Measurements from ENCODE around the gene UBE2L3. TPM values are rescaled to one million over a fixed set of nuclear protein-coding genes. Genes with fewer than 3 reads are reported as not detected.

UBE2L3 gene
- total RNA-seq, 1 experiment from 2014 or later = 84.0 TPM

Other genes starting within 250 kb of the UBE2L3 start
- gene RIMBP3B, start 184.0 kb upstream of the UBE2L3 start, total RNA-seq (2014; rRNA removed; shearing (Covaris generic)) = 0.22 and 0.24 TPM in 2 replicates
- 36.2 and 40.5 TPM in 2 replicates for gene HIC2, start 150.3 kb upstream of the UBE2L3 start, total RNA-seq (2014; rRNA removed; shearing (Covaris generic))
- gene TMEM191C, start 100.3 kb upstream of the UBE2L3 start, total RNA-seq (2014; rRNA removed; shearing (Covaris generic)) = 0.15 and 0.42 TPM in 2 replicates
- gene RIMBP3C, start 16.3 kb upstream of the UBE2L3 start, total RNA-seq (2014; rRNA removed; shearing (Covaris generic)) = 0.17 and 0.70 TPM in 2 replicates
- gene YDJC, start 62.3 kb downstream of the UBE2L3 start, total RNA-seq (2014; rRNA removed; shearing (Covaris generic)) = 53.0 and 57.3 TPM in 2 replicates
- gene CCDC116, start 65.0 kb downstream of the UBE2L3 start, total RNA-seq (2014; rRNA removed; shearing (Covaris generic)) = 0.48 and 0.55 TPM in 2 replicates
- 29.3 and 54.0 TPM in 2 replicates for gene SDF2L1, start 74.6 kb downstream of the UBE2L3 start, total RNA-seq (2014; rRNA removed; shearing (Covaris generic))
- 23.1 and 23.5 TPM in 2 replicates for gene PPIL2, start 98.3 kb downstream of the UBE2L3 start, total RNA-seq (2014; rRNA removed; shearing (Covaris generic))
- gene YPEL1, start 168.1 kb downstream of the UBE2L3 start, total RNA-seq (2014; rRNA removed; shearing (Covaris generic)) = 2.2 and 6.4 TPM in 2 replicates